IMR-90 (cell line): ENCODE results near the gene PTPN4. TPM values are rescaled to one million over a fixed set of nuclear protein-coding genes. Genes with fewer than 3 reads are reported as not detected.

Source experiments
- ATAC-seq: fragments of 200-7000 bp; cut with Tn5 transposase; 2 replicates; pipeline ENCODE4 v1.9.1; 2020; ENCODE audit warnings: low read depth, mild to moderate bottlenecking, moderate library complexity
- BruUV-seq: library from RNA; stranded (reverse); fragments of 400-500 nt; replicated peaks from 2 replicates; lab custom pipeline; 2021; lab: Mats Ljungman, UMichigan
- CTCF ChIA-PET: fragments of 300-600 bp; formaldehyde crosslinking; extraction: SDS; loops from one replicate; lab custom pipeline; 2021; ENCODE audit warnings: antibody characterized with exemption; lab: Yijun Ruan, JAX
- POLR2A ChIA-PET: fragments of 300-600 bp; sonication (Branson Sonifier 250); formaldehyde crosslinking; loops from one replicate; lab custom pipeline; 2022; ENCODE audit warnings: antibody characterized with exemption; ENCODE audit not compliant: unreplicated experiment; lab: Charles Lee
- DNase-seq: peaks from one replicate; pipeline ENCODE4 v3.0.0; 2013
- H2AFZ ChIP-seq: replicated peaks from 2 replicates; pipeline ENCODE3; 2013; ENCODE audit warnings: low read length, mild to moderate bottlenecking; ENCODE audit not compliant: poor library complexity
- H2AK5ac ChIP-seq: 2 replicates; pipeline ENCODE4 v1.6.1; 2013; ENCODE audit warnings: low read depth, low read length, inconsistent platforms
- H2AK9ac ChIP-seq: replicated peaks from 2 replicates; pipeline ENCODE3; 2013; ENCODE audit warnings: mild to moderate bottlenecking, low read depth, low read length, moderate library complexity; ENCODE audit not compliant: poor library complexity
- H2BK120ac ChIP-seq: 2 replicates; pipeline ENCODE4 v1.6.1; 2013; ENCODE audit warnings: low read depth, low read length, inconsistent platforms
- H2BK15ac ChIP-seq: 3 replicates; pipeline ENCODE4 v1.6.1; 2013; ENCODE audit warnings: low read depth, low read length, inconsistent platforms
- H2BK20ac ChIP-seq: 2 replicates; pipeline ENCODE4 v1.6.1; 2013; ENCODE audit warnings: low read depth, mild to moderate bottlenecking, inconsistent platforms, low read length, moderate library complexity
- H2BK5ac ChIP-seq: 2 replicates; pipeline ENCODE4 v1.6.1; 2013; ENCODE audit warnings: mild to moderate bottlenecking, low read depth, low read length, inconsistent platforms; ENCODE audit not compliant: poor library complexity, severe bottlenecking
- H3K14ac ChIP-seq: replicated peaks from 2 replicates; pipeline ENCODE4 v1.6.1; 2013; ENCODE audit warnings: low read depth, low read length, inconsistent platforms
- H3K18ac ChIP-seq: 2 replicates; pipeline ENCODE4 v1.6.1; 2013; ENCODE audit warnings: low read depth, low read length, control low read depth
- H3K23ac ChIP-seq: 2 replicates; pipeline ENCODE4 v1.6.1; 2013; ENCODE audit warnings: low read depth, low read length, inconsistent platforms
- H3K27ac ChIP-seq: 2 replicates; pipeline ENCODE4 v1.5.1; 2013; ENCODE audit warnings: mild to moderate bottlenecking, control low read depth, low read length; ENCODE audit not compliant: insufficient read depth
- H3K27me3 ChIP-seq: 2 replicates; pipeline ENCODE4 v1.6.1; 2013; ENCODE audit warnings: low read length; ENCODE audit not compliant: control insufficient read depth, insufficient read depth
- H3K36me3 ChIP-seq: 2 replicates; pipeline ENCODE4 v1.6.1; 2013; ENCODE audit warnings: low read length, mixed read lengths; ENCODE audit not compliant: control insufficient read depth, insufficient read depth
- H3K4ac ChIP-seq: 2 replicates; pipeline ENCODE4 v1.6.1; 2013; ENCODE audit warnings: low read depth, low read length, inconsistent platforms
- H3K4me1 ChIP-seq: 2 replicates; pipeline ENCODE4 v1.6.1; 2013; ENCODE audit warnings: low read length, mixed read lengths; ENCODE audit not compliant: control insufficient read depth, insufficient read depth
- H3K4me2 ChIP-seq: 2 replicates; pipeline ENCODE4 v1.6.1; 2013; ENCODE audit warnings: low read depth, mild to moderate bottlenecking, control low read depth, low read length, moderate library complexity
- H3K4me3 ChIP-seq: 2 replicates; pipeline ENCODE4 v1.5.1; 2013; ENCODE audit warnings: low read depth, mild to moderate bottlenecking, control low read depth, low read length, moderate library complexity; ENCODE audit not compliant: insufficient read depth
- H3K56ac ChIP-seq: 2 replicates; pipeline ENCODE4 v1.6.1; 2013; ENCODE audit warnings: low read length, inconsistent platforms; ENCODE audit not compliant: insufficient read depth; ENCODE audit errors: extremely low read depth
- H3K79me1 ChIP-seq, 2 experiments: 2 replicates each; pipeline ENCODE4 v1.6.1; 2013; ENCODE audit warnings: low read length in 2 of 2, inconsistent platforms in 1 of 2, low read depth in 1 of 2
- H3K9ac ChIP-seq: 2 replicates; pipeline ENCODE4 v1.6.1; 2013; ENCODE audit warnings: low read depth, low read length, control low read depth
- H3K9me1 ChIP-seq: 2 replicates; pipeline ENCODE4 v1.6.1; 2013; ENCODE audit warnings: low read length, inconsistent platforms; ENCODE audit not compliant: insufficient read depth
- H3K9me3 ChIP-seq: 2 replicates; pipeline ENCODE4 v1.6.1; 2013; ENCODE audit warnings: low read length; ENCODE audit not compliant: control insufficient read depth, insufficient read depth
- H4K20me1 ChIP-seq: 2 replicates; pipeline ENCODE4 v1.6.1; 2013; ENCODE audit warnings: low read length, inconsistent platforms; ENCODE audit not compliant: insufficient read depth
- H4K5ac ChIP-seq: 2 replicates; pipeline ENCODE4 v1.6.1; 2013; ENCODE audit warnings: mild to moderate bottlenecking, low read depth, low read length, control low read depth
- H4K8ac ChIP-seq, 2 experiments: 2 replicates each; pipeline ENCODE4 v1.6.1; 2013; ENCODE audit warnings: low read depth in 2 of 2, low read length in 2 of 2, control low read depth in 1 of 2, inconsistent platforms in 1 of 2
- H4K91ac ChIP-seq: 2 replicates; pipeline ENCODE4 v1.6.1; 2013; ENCODE audit warnings: low read depth, low read length, inconsistent platforms; ENCODE audit not compliant: insufficient read depth
- MAFK ChIP-seq: IDR thresholded peaks from 2 replicates; pipeline ENCODE4 v1.6.1; 2012; ENCODE audit warnings: low read depth, low read length, improper control_type of control experiment
- WGBS, 2 experiments: methylation state at CpG; one replicate each; pipeline versions ENCODE4 v1.1.5 to v1.1.7; 2013; ENCODE audit warnings: missing lambda C conversion rate in 2 of 2; ENCODE audit not compliant: insufficient read length in 1 of 2; ENCODE audit errors: extremely low coverage in 2 of 2; 5-methylcytosine and 5-hydroxymethylcytosine counted together
- dilution Hi-C: fragments of 300-500 bp; cut with HindIII; formaldehyde crosslinking; loops from one replicate; pipeline ENCODE4 v1.14.3; 2018; ENCODE audit warnings: low sequenced_read_pairs; ENCODE audit not compliant: unreplicated experiment
- in situ Hi-C: fragments of 300-500 bp; cut with MboI; formaldehyde crosslinking; loops from 3 replicates; pipeline ENCODE4 v1.14.3; 2019; ENCODE audit warnings: low sequenced_read_pairs, inconsistent platforms, mixed read lengths
- intact Hi-C: fragments of 100-400 bp; cut with micrococcal nuclease; formaldehyde crosslinking; loops from 2 replicates; pipeline ENCODE4 v1.10.0; 2022
- polyA plus RNA-seq, 3 experiments: library from polyadenylated mRNA; depleted of rRNA; stranded (reverse); fragments of >200 nt; gene quantifications; 2 replicates each; pipeline ENCODE4 v1.2.3, GENCODE V29; 2012; ENCODE audit warnings: low replicate concordance in 1 of 3
- total RNA-seq: library from RNA; depleted of rRNA; stranded (reverse); fragments of >200 nt; gene quantifications from 2 replicates; pipeline ENCODE4 v1.2.3, GENCODE V29; 2012
- TF ChIP-seq, protein P1 (sequence below): fragments of 150-350 bp; IDR thresholded peaks from 2 replicates; pipeline ENCODE4 v1.6.1; 2017; ENCODE audit warnings: mild to moderate bottlenecking, antibody characterized with exemption, low read length, low read depth

PTPN4 gene
- total and polyA plus RNA-seq, 2 of the 4 experiments (the other 2 are of a cell fraction): 2.9 to 19.2 TPM

DNA sequence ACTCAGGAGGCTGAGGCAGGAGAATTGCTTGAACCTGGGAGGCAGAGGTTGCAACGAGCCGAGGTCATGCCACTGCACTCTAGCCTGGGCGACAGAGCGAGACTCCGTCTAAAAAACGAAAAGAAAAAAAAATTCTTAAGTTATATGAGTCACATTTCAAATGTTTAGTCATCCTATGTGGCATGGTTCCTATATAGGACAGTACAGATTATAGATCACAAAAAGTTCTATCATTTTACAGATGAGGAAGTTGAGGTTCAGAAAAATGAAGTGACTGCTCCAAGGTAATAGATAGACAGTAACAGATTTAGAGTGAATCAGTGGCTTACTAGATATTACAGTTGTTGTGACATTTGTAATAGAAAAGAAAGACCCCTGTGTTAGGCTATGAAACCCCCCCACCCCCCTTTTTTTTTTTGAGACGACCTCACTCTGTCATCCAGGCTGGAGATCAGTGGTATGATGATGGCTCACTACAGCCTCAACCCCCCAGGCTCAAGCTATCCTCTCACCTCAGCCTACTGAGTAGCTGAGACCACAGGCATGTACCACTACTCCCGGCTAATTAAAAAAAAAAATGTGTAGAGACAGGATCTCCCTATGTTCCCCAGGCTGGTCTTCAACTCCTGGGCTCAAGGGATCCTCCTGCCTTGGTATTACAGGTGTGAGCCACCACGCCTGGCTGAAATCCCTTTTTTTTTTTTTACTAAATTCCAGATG, 22.7 kb downstream of the PTPN4 start:
- CTCF ChIA-PET: no interaction called here
- no peak overlapping the region for H3K27ac ChIP-seq
- no peak overlapping the region for H3K18ac ChIP-seq

More for the DNA sequence above, 22.7 kb downstream of the PTPN4 start:
- Histone ChIP-seq H2BK120ac (no peak overlapping the region), H3K9ac (no peak overlapping the region), H3K4me3 (no peak overlapping the region), H4K20me1 (no peaks in the 10 kb centered on the region), H3K4me1 (no peaks in the 10 kb centered on the region; the same call in 1 of the 2 replicates), H2BK5ac (no peak overlapping the region), H3K23ac (no peak overlapping the region), H3K27me3 (no peaks in the 10 kb centered on the region), H4K91ac (no peak overlapping the region), H3K4ac (no peak overlapping the region), H4K5ac (no peak overlapping the region), H3K36me3 (no peaks in the 10 kb centered on the region), H2BK15ac (no peak overlapping the region), H3K4me2 (no peak overlapping the region), H2AK5ac (no peak overlapping the region), H3K9me3 (no peaks in the 10 kb centered on the region), H3K56ac (no peak overlapping the region), H3K79me1 (peaks cover 5 to 15% of the 10 kb centered on the region in 2 experiments; a peak in 2 of 4 replicates), H2BK20ac (no peak overlapping the region), H3K9me1 (0 out of 2 replicates have a peak, but pooled peaks cover 3% of the 10 kb centered on the region), H2AK9ac (no peak overlapping the region), H4K8ac (no peak overlapping the region), H3K14ac (no peak overlapping the region), H2AFZ (no peak overlapping the region)
- intact Hi-C loops (no loop called here), dilution Hi-C loops (no loop called here), in situ Hi-C loops (no loop called here)
- no TSS peak for BruUV-seq
- ATAC-seq (no peak), DNase-seq (no peak)
- WGBS, 2 experiments: no CpG with 5 or more reads among the region's 9 CpGs
- TF ChIP-seq, protein P1, sequence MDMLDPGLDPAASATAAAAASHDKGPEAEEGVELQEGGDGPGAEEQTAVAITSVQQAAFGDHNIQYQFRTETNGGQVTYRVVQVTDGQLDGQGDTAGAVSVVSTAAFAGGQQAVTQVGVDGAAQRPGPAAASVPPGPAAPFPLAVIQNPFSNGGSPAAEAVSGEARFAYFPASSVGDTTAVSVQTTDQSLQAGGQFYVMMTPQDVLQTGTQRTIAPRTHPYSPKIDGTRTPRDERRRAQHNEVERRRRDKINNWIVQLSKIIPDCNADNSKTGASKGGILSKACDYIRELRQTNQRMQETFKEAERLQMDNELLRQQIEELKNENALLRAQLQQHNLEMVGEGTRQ: no peak
- no peak for TF ChIP-seq MAFK
- POLR2A ChIA-PET: interaction anchor here (0.6 kb wide), 1 partner anchor 783 kb away, joined by 6 read pairs; no protein-coding TSS in a partner anchor
